K562 (cell line): ENCODE data around the gene MRPL32. TPM values are rescaled to one million over a fixed set of nuclear protein-coding genes. Genes with fewer than 3 reads are reported as not detected.

ENCODE experiments used
- BCL6 ChIP-seq: fragments of 250-450 bp; sonication (Bioruptor Pico); IDR thresholded peaks from 2 replicates; pipeline ENCODE4 v1.4.0; 2020
- BRF1 ChIP-seq: IDR thresholded peaks from 3 replicates; pipeline ENCODE4 v1.6.1; 2011; ENCODE audit warnings: borderline replicate concordance, mild to moderate bottlenecking; ENCODE audit not compliant: insufficient read length; ENCODE audit errors: extremely low read depth
- CEBPB ChIP-seq: fragments of 450-650 bp; IDR thresholded peaks from 2 replicates; pipeline ENCODE4 v1.6.1; 2016; ENCODE audit warnings: missing genetic modification characterization, missing compliant biosample characterization
- HBP1 ChIP-seq: fragments of 450-650 bp; formaldehyde crosslinking; IDR thresholded peaks from 2 replicates; pipeline ENCODE4 v1.4.0; 2022; ENCODE audit warnings: missing genetic modification characterization
- HDAC1 ChIP-seq, 2 experiments: fragments of 450-650 bp; IDR thresholded peaks; 2 replicates each; pipeline ENCODE4 v1.6.1; 2016 to 2017; ENCODE audit warnings: inconsistent platforms in 1 of 2, mild to moderate bottlenecking in 1 of 2, moderate library complexity in 1 of 2
- HSF4 ChIP-seq: fragments of 250-450 bp; sonication (Bioruptor Pico); IDR thresholded peaks from 2 replicates; pipeline ENCODE4 v2.1.2; 2022; ENCODE audit warnings: mild to moderate bottlenecking, moderate library complexity, borderline replicate concordance
- JUND ChIP-seq, 2 experiments: IDR thresholded peaks; 2 replicates in 1 of 2; 3 replicates in 1 of 2; pipeline ENCODE4 v1.6.1; 2011; ENCODE audit warnings: borderline replicate concordance in 2 of 2, low read depth in 2 of 2, low read length in 2 of 2, improper control_type of control experiment in 1 of 2, missing biosample characterization in 1 of 2, missing genetic modification characterization in 1 of 2, missing genetic modification reagents in 1 of 2
- MED1 ChIP-seq: sonication (generic); formaldehyde crosslinking; IDR thresholded peaks from 2 replicates; pipeline ENCODE4 v1.8.1; 2023; ENCODE audit warnings: missing genetic modification reagents, borderline replicate concordance
- NFYB ChIP-seq: IDR thresholded peaks from 2 replicates; pipeline ENCODE4 v1.6.1; 2011; ENCODE audit warnings: mild to moderate bottlenecking, moderate library complexity; ENCODE audit not compliant: insufficient read length; ENCODE audit errors: extremely low read depth
- SP1 ChIP-seq: sonication (generic); formaldehyde crosslinking; IDR thresholded peaks from 2 replicates; pipeline ENCODE4 v1.8.1; 2022; ENCODE audit warnings: mild to moderate bottlenecking, missing genetic modification reagents
- TEAD1 ChIP-seq, 2 experiments: fragments of 450-650 bp in 1 of 2; sonication (generic) in 1 of 2; formaldehyde crosslinking; IDR thresholded peaks; 2 replicates each; pipeline versions ENCODE4 v1.4.0 to v1.8.0; 2020 to 2022; ENCODE audit warnings: mild to moderate bottlenecking in 2 of 2, missing genetic modification reagents in 1 of 2
- YY1 ChIP-seq, 3 experiments: IDR thresholded peaks; 2 replicates each; pipeline ENCODE4 v1.6.1; 2011; ENCODE audit warnings: low read length in 2 of 3, mild to moderate bottlenecking in 2 of 3, moderate library complexity in 2 of 3, borderline replicate concordance in 1 of 3, control low read depth in 1 of 3, low read depth in 1 of 3; ENCODE audit not compliant: insufficient read depth in 3 of 3, insufficient replicate concordance in 2 of 3, control insufficient read depth in 1 of 3, insufficient read length in 1 of 3; ENCODE audit errors: extremely low read depth in 1 of 3
- ZNF445 ChIP-seq: fragments of 250-450 bp; sonication (Bioruptor Pico); IDR thresholded peaks from 2 replicates; pipeline ENCODE4 v1.4.0; 2020; ENCODE audit warnings: low read depth, mild to moderate bottlenecking, moderate library complexity
- ZNF609 ChIP-seq: sonication (generic); formaldehyde crosslinking; IDR thresholded peaks from 2 replicates; pipeline ENCODE4 v1.8.1; 2023; ENCODE audit warnings: missing genetic modification reagents, mild to moderate bottlenecking, borderline replicate concordance
- ZNF639 ChIP-seq, 2 experiments: fragments of 200-800 bp in 1 of 2; sonication (Bioruptor generic) in 1 of 2; sonication (generic) in 1 of 2; formaldehyde crosslinking in 1 of 2; IDR thresholded peaks in 1 of 2; conservative IDR thresholded peaks in 1 of 2; 2 replicates each; pipeline versions ENCODE4 v1.5.0 to v1.6.1; 2016 to 2020; ENCODE audit warnings: missing compliant biosample characterization in 1 of 2, missing genetic modification characterization in 1 of 2, missing genetic modification reagents in 1 of 2
- ZNF696 ChIP-seq: fragments of 250-450 bp; sonication (Bioruptor Pico); conservative IDR thresholded peaks from 2 replicates; pipeline ENCODE4 v1.4.0; 2020; ENCODE audit warnings: mild to moderate bottlenecking, moderate library complexity
- polyA plus RNA-seq, 8 experiments: library from polyadenylated mRNA; depleted of rRNA in 4 of 8; stranded (reverse) in 5 of 8; unstranded in 3 of 8; fragments of >200 nt; fragmentation: Nextera tagmentation in 2 of 8; fragmentation: Illumina TruSeq in 1 of 8; extraction: Ambion mirVana in 2 of 8; extraction: Trizol in 1 of 8; gene quantifications; 2 replicates each; pipeline versions ENCODE4 v1.2.1 to v1.2.3, GENCODE V29; 2011 to 2014; ENCODE audit warnings: inconsistent platforms in 1 of 8, missing spikeins in 1 of 8
- total RNA-seq, 7 experiments: library from RNA; depleted of rRNA in 6 of 7; stranded (reverse); fragments of >200 nt in 6 of 7; fragmentation: Illumina TruSeq in 2 of 7; extraction: Trizol in 2 of 7; gene quantifications; 2 replicates each; pipeline versions ENCODE4 v1.2.1 to v1.2.3, GENCODE V29; 2011 to 2021; ENCODE audit warnings: low replicate concordance in 1 of 7

Gene MRPL32
- total and polyA plus RNA-seq, 9 of the 15 experiments (the other 6 are each of a cell fraction or from before 2014, with no cell fraction given) = 75.5 to 351 (median 138) TPM

- TF ChIP-seq HSF4 (CRISPR knock-in tag) (no peak), SP1 (CRISPR knock-in tag) (peak; percentile 69), TEAD1 (CRISPR knock-in tag; IDR thresholded peaks at IDR 0.05) (peak in 1 of 2 experiments; percentile 27; a peak in 1 of 4 replicates), YY1 (IDR thresholded peaks at IDR 0.05; ENCODE audit: borderline replicate concordance in 1 of 3, control insufficient read depth in 1 of 3, extremely low read depth in 1 of 3, insufficient read depth in 3 of 3, insufficient read length in 1 of 3, insufficient replicate concordance in 2 of 3, low read depth in 1 of 3, low read length in 2 of 3) (peak; percentile 98 to 100 (median 100)), ZNF696 (CRISPR knock-in tag) (no peak), HBP1 (CRISPR knock-in tag) (no peak), JUND (IDR thresholded peaks at IDR 0.05; ENCODE audit: borderline replicate concordance, low read depth, low read length) (peak; percentile 35; the same call in 1 of the 2 replicates), JUND (tag; IDR thresholded peaks at IDR 0.05; ENCODE audit: borderline replicate concordance, low read depth, low read length) (no peak; the same call in 2 of the 3 replicates), ZNF609 (CRISPR knock-in tag) (no peak), NFYB (no peak), CEBPB (tag) (no peak), BCL6 (CRISPR knock-in tag) (no peak), BRF1 (no peak), ZNF445 (CRISPR knock-in tag) (no peak), HDAC1 (IDR thresholded peaks at IDR 0.05) (peak in 1 of 2 experiments; percentile 67; a peak in 2 of 4 replicates), MED1 (CRISPR knock-in tag) (no peak), ZNF639 (CRISPR knock-in tag; conservative IDR thresholded peaks at IDR 0.05 in 1 of 2, IDR thresholded peaks at IDR 0.05 in 1 of 2) (peak in 1 of 2 experiments; percentile 91; a peak in 2 of 4 replicates)
These were observed 20.4 kb upstream of the MRPL32 start, which contains the start of gene C7orf25 (continued) for GRCh38 chr7:42911454-42912447.
